ENCODE data around the gene HADHB.
"Not testable (repeated sequence)": the region's sequence is repeated elsewhere in the genome, so short reads cannot be mapped to it uniquely, and the experiment has no call there.

Gene HADHB

DNA sequence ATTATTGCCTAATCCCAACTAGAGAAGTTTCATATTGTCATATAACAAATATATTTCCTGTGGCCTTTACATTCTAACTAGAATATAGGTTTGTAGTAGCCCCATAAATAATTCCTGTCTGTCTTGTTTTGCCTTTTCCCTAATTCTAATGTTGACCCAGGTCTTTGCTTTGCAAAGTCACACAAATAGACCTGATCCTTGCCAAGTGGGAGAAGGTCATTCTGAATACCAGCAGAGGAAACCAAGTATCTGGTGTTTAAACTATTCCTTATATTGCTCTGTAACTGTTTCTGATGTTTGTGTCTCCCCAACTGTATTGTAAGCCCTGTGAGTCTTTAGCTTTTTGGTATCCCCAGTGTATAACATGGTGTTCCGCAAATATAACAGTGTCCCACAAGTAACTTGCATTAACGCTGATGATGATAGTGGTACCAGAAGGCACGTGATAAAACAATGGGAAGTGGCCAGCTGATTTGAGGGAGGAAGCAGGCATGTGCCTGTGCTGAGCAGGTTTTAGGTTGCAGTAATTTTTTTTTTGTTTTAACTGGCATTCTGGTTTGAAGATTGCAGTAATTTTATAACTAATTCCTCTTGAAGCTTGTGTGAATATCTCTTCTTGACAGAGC lies 11.1 kb downstream of the HADHB start:
- no peak for DNase-seq (ENCODE audit: low spot score)
- no peak overlapping the region for H3K4me3 ChIP-seq
- no peak overlapping the region for H3K27ac ChIP-seq
- TF ChIP-seq, protein P1, sequence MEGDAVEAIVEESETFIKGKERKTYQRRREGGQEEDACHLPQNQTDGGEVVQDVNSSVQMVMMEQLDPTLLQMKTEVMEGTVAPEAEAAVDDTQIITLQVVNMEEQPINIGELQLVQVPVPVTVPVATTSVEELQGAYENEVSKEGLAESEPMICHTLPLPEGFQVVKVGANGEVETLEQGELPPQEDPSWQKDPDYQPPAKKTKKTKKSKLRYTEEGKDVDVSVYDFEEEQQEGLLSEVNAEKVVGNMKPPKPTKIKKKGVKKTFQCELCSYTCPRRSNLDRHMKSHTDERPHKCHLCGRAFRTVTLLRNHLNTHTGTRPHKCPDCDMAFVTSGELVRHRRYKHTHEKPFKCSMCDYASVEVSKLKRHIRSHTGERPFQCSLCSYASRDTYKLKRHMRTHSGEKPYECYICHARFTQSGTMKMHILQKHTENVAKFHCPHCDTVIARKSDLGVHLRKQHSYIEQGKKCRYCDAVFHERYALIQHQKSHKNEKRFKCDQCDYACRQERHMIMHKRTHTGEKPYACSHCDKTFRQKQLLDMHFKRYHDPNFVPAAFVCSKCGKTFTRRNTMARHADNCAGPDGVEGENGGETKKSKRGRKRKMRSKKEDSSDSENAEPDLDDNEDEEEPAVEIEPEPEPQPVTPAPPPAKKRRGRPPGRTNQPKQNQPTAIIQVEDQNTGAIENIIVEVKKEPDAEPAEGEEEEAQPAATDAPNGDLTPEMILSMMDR (IDR thresholded peaks at IDR 0.05): no peak

DNA sequence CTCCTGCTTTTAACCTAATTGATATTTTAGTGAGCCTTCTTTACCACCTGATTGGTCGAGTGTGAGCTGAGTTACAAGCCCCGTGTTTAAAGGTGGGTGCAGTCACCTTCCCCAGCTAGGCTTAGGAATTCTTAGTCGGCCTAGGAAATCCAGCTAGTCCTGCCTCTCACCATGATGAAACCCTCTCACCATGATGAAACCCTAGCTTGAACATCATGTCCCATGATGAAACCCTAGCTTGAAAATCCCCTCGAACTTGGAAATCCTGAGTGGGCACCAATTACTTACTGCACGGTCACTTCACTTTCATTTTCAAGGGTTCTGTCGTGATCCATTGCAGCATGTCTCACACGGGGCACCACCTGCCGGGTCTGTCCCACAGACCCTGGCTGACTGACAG lies 14.1 kb downstream of the HADHB start:
- DNase-seq (ENCODE audit: low spot score); H3K4me3 ChIP-seq; H3K27ac ChIP-seq: not testable (repeated sequence)

DNA sequence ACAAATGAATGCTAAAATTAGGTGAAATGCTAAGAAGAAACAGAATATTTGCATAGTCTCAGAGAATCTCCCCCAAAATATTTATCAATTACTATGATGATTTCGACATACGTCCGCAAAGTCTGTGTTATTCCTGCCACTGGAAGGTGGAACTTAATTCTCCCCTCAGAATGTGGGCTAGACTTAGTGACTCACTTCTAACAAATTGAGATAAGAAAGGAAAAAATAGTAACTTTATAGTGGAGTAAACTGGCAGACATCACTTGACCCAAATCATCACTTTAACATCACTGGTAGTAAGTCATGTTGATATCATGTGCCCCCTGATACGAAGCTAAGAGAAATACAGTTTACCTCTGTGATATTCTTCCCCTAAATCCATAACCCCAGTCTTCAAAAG lies 23.5 kb downstream of the HADHB start:
- peak overlapping the region in 1 of 2 donors; percentile 62 for H3K27ac ChIP-seq

DNA sequence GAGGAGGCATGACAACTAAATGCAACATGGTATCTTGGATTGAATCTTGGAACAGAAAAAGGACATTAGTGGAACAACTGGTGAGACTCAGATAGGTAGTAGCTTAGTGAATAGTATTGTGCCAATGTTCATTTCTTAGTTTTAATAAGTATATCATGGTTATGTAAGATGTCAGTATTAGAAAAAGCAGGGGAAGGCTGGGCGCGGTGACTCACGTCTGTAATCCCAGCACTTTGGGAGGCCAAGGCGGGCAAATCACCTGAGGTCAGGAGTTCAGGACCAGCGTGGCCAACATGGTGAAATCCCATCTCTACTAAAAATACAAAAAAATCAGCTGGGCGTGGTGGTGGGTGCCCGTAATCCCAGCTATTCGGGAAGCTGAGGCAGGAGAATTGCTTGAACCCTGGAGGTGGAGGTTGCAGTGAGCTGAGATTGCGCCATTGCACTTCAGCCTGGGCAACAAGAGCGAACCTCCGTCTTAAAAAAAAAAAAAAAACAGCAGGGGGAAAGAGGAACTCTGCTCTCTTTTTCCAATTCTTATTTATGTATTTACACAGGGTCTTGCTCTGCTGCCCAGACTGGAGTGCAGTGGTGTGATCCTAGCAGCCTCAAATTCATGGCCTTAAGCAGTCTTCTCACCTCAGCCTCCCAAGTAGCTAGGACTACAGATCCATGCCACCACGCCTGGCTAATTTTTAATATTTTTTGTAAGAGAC lies 24.1 kb downstream of the HADHB start:
- H3K27ac ChIP-seq: peak overlapping the region in 1 of 2 donors; percentile 62
- not testable (repeated sequence) for DNase-seq (ENCODE audit: low spot score); H3K4me3 ChIP-seq

More for the DNA sequence above, 23.5 kb downstream of the HADHB start:
- H3K4me3 ChIP-seq: no peak overlapping the region
- no peak for DNase-seq (ENCODE audit: low spot score)
- TF ChIP-seq, protein P1 (IDR thresholded peaks at IDR 0.05): no peak

DNA sequence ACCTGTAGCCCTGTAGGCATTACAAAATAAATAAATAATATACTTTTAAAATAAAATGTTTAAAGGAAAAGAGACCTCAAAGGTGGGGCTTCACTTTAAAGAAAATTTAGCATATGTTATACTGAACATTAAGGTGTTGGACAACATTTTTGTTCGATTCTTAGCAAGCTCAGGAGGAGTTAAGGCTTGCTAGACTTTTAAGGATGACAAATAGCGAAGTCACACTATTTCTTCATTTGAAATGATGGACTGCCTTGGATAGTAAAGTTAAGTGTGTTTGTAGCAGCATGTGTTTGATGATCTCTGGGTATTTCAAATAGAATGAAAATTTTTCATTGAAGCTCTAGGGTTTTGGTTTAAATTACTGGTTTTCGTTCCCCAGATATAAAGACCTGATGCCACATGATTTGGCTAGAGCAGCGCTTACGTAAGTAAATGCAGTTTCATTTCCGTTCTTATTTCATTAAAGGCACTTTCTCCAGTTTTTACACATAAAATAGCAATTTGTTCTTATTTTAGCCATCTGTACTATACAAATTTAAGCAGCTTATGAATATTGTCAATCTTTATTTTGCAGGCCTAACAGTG lies 24.9 kb downstream of the HADHB start:
- peak overlapping the region in 1 of 2 donors; percentile 38 for H3K27ac ChIP-seq
- TF ChIP-seq, protein P1 (IDR thresholded peaks at IDR 0.05): no peak
- H3K4me3 ChIP-seq: no peak overlapping the region
- DNase-seq (ENCODE audit: low spot score): no peak

DNA sequence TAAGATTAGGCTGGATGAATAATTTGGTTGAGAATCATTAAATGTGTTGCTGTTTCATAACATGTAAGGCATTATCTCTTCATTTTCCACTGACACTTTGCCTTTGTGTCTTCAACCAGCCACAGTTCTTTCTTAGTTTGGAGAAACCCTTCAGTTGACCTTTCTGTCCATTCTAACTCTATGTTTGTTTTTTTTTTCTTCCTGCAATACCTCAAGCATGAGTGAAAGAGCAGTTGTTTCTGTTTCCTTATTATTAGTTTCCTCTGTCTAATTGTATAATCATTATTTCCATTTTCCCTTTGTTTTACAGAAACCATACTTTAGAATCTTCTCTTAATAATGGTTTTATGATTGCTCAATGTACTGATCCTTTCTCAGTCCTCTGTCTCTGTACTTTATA lies 25.6 kb downstream of the HADHB start:
- Histone ChIP-seq H3K4me3 (no peak overlapping the region), H3K27ac (peak overlapping the region in 1 of 2 donors; percentile 38)
- no peak for DNase-seq (ENCODE audit: low spot score)
- TF ChIP-seq, protein P1 (IDR thresholded peaks at IDR 0.05): no peak

DNA sequence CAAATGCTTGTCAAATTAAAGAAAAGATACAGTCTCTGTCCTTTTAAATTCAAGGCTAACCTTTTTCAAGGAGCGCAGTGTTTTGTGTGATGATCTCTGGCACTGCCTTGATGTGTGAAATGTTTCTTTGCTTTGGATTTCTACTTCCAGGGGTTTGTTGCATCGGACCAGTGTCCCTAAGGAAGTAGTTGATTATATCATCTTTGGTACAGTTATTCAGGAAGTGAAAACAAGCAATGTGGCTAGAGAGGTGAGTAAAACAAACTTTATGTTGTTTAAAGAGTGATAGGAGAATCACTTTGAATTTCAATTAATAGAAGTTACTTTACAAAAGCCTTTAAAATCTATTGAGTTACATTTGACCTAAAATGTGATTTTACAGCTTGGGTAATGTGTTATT lies 28.8 kb downstream of the HADHB start:
- H3K4me3 ChIP-seq: no peak overlapping the region
- TF ChIP-seq, protein P1 (IDR thresholded peaks at IDR 0.05): no peak
- DNase-seq (ENCODE audit: low spot score): no peak
- H3K27ac ChIP-seq: peak overlapping the region; percentile 63 to 92

All from coronary artery (tissue), 2 donors.